Upper lobe of left lung (tissue), 6 donors: Measurements from ENCODE around the gene ERICH4. TPM values are rescaled to one million over a fixed set of nuclear protein-coding genes. Genes with fewer than 3 reads are reported as not detected.
"Not testable (repeated sequence)": the region's sequence is repeated elsewhere in the genome, so short reads cannot be mapped to it uniquely, and the experiment has no call there.

Source experiments
- ATAC-seq, 2 donors: fragments of 200-7000 bp; cut with Tn5 transposase; one replicate each; pipeline ENCODE4 v1.9.1; 2022; ENCODE audit warnings: mild to moderate bottlenecking in 2 of 2, moderate library complexity in 2 of 2; ENCODE audit not compliant: low FRiP score in 2 of 2
- DNase-seq, 2 donors: peaks; one replicate each; pipeline ENCODE4 v3.0.0-alpha.2; 2019 to 2020
- H3K27ac ChIP-seq, 4 donors: fragments of 200-600 bp; sonication (generic); one replicate each; pipeline ENCODE4 v1.5.1; 2016 to 2019
- H3K27me3 ChIP-seq, 4 donors: fragments of 200-600 bp; sonication (generic); one replicate each; pipeline ENCODE4 v1.5.1; 2017 to 2019
- H3K36me3 ChIP-seq, 4 donors: fragments of 200-600 bp; sonication (generic); one replicate each; pipeline ENCODE4 v1.5.1; 2016 to 2019
- H3K4me1 ChIP-seq, 4 donors: fragments of 200-600 bp; sonication (generic); one replicate each; pipeline ENCODE4 v1.5.1; 2018 to 2019
- H3K4me3 ChIP-seq, 4 donors: fragments of 200-600 bp; sonication (generic); one replicate each; pipeline ENCODE4 v1.5.1; 2017 to 2019; ENCODE audit warnings: mild to moderate bottlenecking in 2 of 4, moderate library complexity in 1 of 4
- H3K9me3 ChIP-seq, 4 donors: fragments of 200-600 bp; sonication (generic); one replicate each; pipeline ENCODE4 v1.5.1; 2018 to 2019
- EP300 ChIP-seq, 4 donors: sonication (generic); formaldehyde crosslinking; IDR thresholded peaks; one replicate each; pipeline ENCODE4 v1.5.1; 2017; ENCODE audit warnings: antibody characterized with exemption in 4 of 4, control low read depth in 2 of 4
- POLR2A ChIP-seq, 4 donors: fragments of 450-650 bp; IDR thresholded peaks; one replicate each; pipeline ENCODE4 v1.5.1; 2016 to 2017; ENCODE audit warnings: antibody characterized with exemption in 4 of 4, mild to moderate bottlenecking in 2 of 4
- POLR2AphosphoS5 ChIP-seq, 2 donors: sonication (generic); formaldehyde crosslinking; IDR thresholded peaks; one replicate each; pipeline ENCODE4 v1.5.1; 2017; ENCODE audit warnings: antibody characterized with exemption in 2 of 2
- WGBS, 2 donors: methylation state at CpG; one replicate each; pipeline ENCODE4 v1.1.5; 2017 to 2018; 5-methylcytosine and 5-hydroxymethylcytosine counted together
- total RNA-seq, 6 donors: library from RNA; depleted of rRNA in 4 of 6; stranded (reverse); fragments of >200 nt in 4 of 6; gene quantifications; one replicate each; pipeline versions ENCODE4 v1.1.0 to v1.2.1, GENCODE V29; 2016 to 2021
- TF ChIP-seq, protein P1 (sequence below), 6 experiments: fragments of 450-650 bp in 4 of 6; fragments of 200-600 bp in 2 of 6; sonication (generic) in 2 of 6; IDR thresholded peaks; one replicate each; pipeline ENCODE4 v1.5.1; 2016 to 2019; ENCODE audit warnings: antibody characterized with exemption in 6 of 6
- donor health status: DM: no; HTN: no; CAD: no; lungs with moderate emphysema.
- donor health status: DM: no; HTN: yes; CAD: no; lungs with severe emphysema.

The ERICH4 gene
- total RNA-seq, 6 donors from 2014 or later, result not detected

- Histone ChIP-seq H3K4me1 (peaks cover 15 to 32% (median 27%) of the 10 kb centered on the region in 4 donors), H3K36me3 (no peaks in the 10 kb centered on the region), H3K27me3 (no peaks in the 10 kb centered on the region), H3K4me3 (no peak overlapping the region), H3K27ac (no peak overlapping the region), H3K9me3 (no peaks in the 10 kb centered on the region)
- WGBS, 2 donors, result 71% methylated on average over 6 of the region's 6 CpGs
- ATAC-seq, result no peak
- TF ChIP-seq, protein P1, sequence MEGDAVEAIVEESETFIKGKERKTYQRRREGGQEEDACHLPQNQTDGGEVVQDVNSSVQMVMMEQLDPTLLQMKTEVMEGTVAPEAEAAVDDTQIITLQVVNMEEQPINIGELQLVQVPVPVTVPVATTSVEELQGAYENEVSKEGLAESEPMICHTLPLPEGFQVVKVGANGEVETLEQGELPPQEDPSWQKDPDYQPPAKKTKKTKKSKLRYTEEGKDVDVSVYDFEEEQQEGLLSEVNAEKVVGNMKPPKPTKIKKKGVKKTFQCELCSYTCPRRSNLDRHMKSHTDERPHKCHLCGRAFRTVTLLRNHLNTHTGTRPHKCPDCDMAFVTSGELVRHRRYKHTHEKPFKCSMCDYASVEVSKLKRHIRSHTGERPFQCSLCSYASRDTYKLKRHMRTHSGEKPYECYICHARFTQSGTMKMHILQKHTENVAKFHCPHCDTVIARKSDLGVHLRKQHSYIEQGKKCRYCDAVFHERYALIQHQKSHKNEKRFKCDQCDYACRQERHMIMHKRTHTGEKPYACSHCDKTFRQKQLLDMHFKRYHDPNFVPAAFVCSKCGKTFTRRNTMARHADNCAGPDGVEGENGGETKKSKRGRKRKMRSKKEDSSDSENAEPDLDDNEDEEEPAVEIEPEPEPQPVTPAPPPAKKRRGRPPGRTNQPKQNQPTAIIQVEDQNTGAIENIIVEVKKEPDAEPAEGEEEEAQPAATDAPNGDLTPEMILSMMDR (IDR thresholded peaks at IDR 0.05), result no peak
- TF ChIP-seq POLR2AphosphoS5 (IDR thresholded peaks at IDR 0.05) (no peak), POLR2A (IDR thresholded peaks at IDR 0.05) (no peak)
- no peak for DNase-seq
Observed at GRCh38 chr19:41452584-41453275, 9.8 kb downstream of the ERICH4 start.

DNA sequence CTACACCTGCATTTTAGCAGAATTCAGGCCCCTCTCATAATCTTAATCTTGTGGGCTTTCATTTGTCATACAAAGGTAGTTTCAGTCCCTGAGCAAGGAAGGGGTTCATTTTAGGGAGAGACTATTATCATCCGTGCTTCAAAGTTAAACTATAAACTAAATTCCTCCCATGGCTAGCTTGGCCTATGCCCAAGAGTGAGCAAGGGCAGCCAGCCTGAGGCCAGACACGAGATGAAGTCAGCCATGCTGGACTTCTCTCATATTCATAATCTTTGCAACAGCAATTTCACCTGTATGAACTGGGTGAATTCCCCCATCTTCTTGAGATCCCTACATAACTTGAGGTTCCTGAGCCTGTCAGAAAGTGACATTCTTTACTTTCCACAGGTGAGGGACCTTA lies 13.0 kb downstream of the ERICH4 start:
- 6 to 39% methylated on average over 2 of the region's 2 CpGs for WGBS, 2 donors
- DNase-seq (no peak), ATAC-seq (no peak)
- Histone ChIP-seq H3K27ac (peak overlapping the region in 3 of 4 donors; percentile 12 to 75 (median 55)), H3K9me3 (no peaks in the 10 kb centered on the region), H3K36me3 (no peaks in the 10 kb centered on the region), H3K4me1 (peaks cover 11 to 22% (median 16%) of the 10 kb centered on the region in 4 donors), H3K27me3 (no peaks in the 10 kb centered on the region), H3K4me3 (no peak overlapping the region)
- TF ChIP-seq POLR2A (IDR thresholded peaks at IDR 0.05) (no peak), POLR2AphosphoS5 (IDR thresholded peaks at IDR 0.05) (no peak), EP300 (IDR thresholded peaks at IDR 0.05) (no peak)

DNA sequence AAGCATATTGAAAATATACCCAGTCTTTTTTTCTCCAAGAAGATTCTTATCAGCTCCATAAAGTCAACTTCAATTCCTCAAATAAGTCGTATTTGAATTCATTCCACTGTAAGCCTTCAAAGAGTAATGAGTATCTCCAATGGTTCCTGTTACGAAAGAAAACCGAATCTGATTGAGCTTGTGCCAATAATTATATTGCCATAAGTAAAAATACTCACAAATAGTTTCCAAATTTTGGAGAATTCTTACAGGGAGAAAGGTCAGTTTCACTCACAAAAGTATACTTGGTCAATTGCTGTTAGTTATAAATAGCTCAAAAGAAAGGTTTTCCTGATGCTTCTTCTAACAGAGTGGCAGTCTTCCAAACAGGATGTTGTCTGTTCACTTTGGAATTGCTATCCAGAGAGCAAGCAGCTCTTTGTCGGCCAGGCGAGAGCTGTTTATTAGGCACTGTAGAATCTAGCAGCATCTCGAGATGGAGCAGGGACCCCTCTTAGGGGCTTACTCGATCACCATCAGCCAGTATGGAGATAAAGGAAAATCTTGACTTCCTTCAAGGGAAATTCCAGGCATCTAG lies 13.5 kb downstream of the ERICH4 start:
- H3K27me3 ChIP-seq, result no peaks in the 10 kb centered on the region
- no peak for ATAC-seq
- H3K4me3 ChIP-seq, result no peak overlapping the region
- no peaks in the 10 kb centered on the region for H3K9me3 ChIP-seq
- no peak for DNase-seq
- peaks cover 11 to 22% (median 16%) of the 10 kb centered on the region in 4 donors for H3K4me1 ChIP-seq
- no peak for TF ChIP-seq POLR2AphosphoS5 (IDR thresholded peaks at IDR 0.05)
- H3K36me3 ChIP-seq, result no peaks in the 10 kb centered on the region
- H3K27ac ChIP-seq, result peak overlapping the region; percentile 12 to 75 (median 42)
- WGBS, 2 donors, result 19 to 20% methylated on average over 7 of the region's 7 CpGs

GRCh38 chr19:41457241-41457640 lies 14.3 kb downstream of the ERICH4 start:
- H3K36me3 ChIP-seq, result no peaks in the 10 kb centered on the region
- H3K27me3 ChIP-seq, result no peaks in the 10 kb centered on the region
- ATAC-seq (no peak), DNase-seq (no peak)
- H3K4me1 ChIP-seq, result peaks cover 11 to 22% (median 16%) of the 10 kb centered on the region in 4 donors
- TF ChIP-seq POLR2AphosphoS5 (IDR thresholded peaks at IDR 0.05) (no peak), POLR2A (IDR thresholded peaks at IDR 0.05) (no peak), EP300 (IDR thresholded peaks at IDR 0.05) (no peak)
- TF ChIP-seq, protein P1 (IDR thresholded peaks at IDR 0.05), result no peak
- peak overlapping the region in 3 of 4 donors; percentile 29 to 75 (median 55) for H3K27ac ChIP-seq
- H3K4me3 ChIP-seq, result no peak overlapping the region
- WGBS, 2 donors, result 43 to 47% methylated on average over 1 of the region's 1 CpG
- H3K9me3 ChIP-seq, result no peaks in the 10 kb centered on the region

GRCh38 chr19:41462497-41462896 lies 19.5 kb downstream of the ERICH4 start:
- Histone ChIP-seq H3K27ac (peak overlapping the region in 1 of 4 donors; percentile 34), H3K4me1 (peaks cover 0 to 12% (median 9%) of the 10 kb centered on the region in 4 donors), H3K27me3 (no peaks in the 10 kb centered on the region), H3K9me3 (no peaks in the 10 kb centered on the region), H3K4me3 (no peak overlapping the region), H3K36me3 (no peaks in the 10 kb centered on the region)
- TF ChIP-seq, protein P1 (IDR thresholded peaks at IDR 0.05), result no peak
- TF ChIP-seq POLR2A (IDR thresholded peaks at IDR 0.05) (no peak), POLR2AphosphoS5 (IDR thresholded peaks at IDR 0.05) (no peak), EP300 (IDR thresholded peaks at IDR 0.05) (no peak)
- 61 to 64% methylated on average over 6 of the region's 6 CpGs for WGBS, 2 donors
- DNase-seq (no peak), ATAC-seq (no peak)

DNA sequence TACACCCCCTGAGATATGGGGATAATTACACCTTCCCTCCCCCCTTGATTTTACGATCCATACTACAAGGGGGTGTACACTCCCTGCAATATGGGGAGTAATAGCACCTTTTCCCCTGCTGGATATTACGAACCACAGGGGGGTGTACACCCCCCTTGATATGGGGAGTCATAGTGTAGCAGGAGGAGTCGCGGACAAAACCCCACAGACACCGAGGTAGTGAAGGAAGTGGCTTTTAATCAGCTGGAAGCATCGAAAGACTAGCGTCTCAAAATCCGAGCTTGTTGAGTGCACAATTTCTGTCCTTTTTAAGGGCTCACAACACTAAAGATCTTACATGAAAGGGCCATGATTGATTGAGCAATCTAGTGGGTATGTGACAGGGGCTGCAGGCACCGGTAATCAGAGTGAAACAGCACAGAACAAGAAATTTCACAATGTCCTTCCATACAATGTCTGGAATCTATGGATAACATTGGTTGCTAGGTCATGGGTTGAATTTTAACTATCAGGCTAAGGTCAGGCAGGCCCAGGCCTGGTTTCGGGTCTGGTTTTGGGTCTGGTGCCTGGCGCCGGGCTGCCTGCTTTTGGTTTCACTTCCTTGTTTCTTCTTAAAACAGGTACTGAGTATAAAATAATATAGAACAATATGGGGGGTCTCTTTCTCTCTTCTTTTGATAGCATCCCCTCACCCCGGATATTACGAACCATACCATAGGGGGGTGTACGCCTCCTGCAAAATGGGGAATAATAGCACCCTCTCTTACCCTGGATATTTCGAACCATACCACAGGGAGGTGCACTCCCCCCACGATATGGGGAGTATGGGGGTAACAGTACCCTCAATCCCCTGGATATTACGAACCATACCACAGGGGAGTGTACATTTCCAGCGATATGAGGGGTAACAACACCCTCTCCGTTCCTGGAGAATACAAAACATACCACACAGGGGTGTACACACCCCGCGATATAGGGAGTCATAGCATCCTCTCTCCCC lies 20.6 kb downstream of the ERICH4 start:
- not testable (repeated sequence) for H3K36me3 ChIP-seq, H3K27me3 ChIP-seq, H3K27ac ChIP-seq, DNase-seq, H3K4me3 ChIP-seq, ATAC-seq, H3K9me3 ChIP-seq
- WGBS, 2 donors, result 67 to 77% methylated on average over 20 to 22 of the region's 22 CpGs
- peaks cover 0 to 12% (median 6%) of the 10 kb centered on the region in 4 donors for H3K4me1 ChIP-seq
